ENCODE measurements around the gene DYNC1H1. TPM values are rescaled to one million over a fixed set of nuclear protein-coding genes. Genes with fewer than 3 reads are reported as not detected.

Gene DYNC1H1
- total and polyA plus RNA-seq, 2 donors (not counting 1 experiment from before 2014, with no cell fraction given) = 73.2 to 257 TPM

GRCh38 chr14:102089621-102090343, 125.4 kb downstream of the DYNC1H1 start:
- no peak for TF ChIP-seq EZH2 (IDR thresholded peaks at IDR 0.05; ENCODE audit: borderline replicate concordance, insufficient read depth, low read depth, low read length, poor library complexity, severe bottlenecking)
- TF ChIP-seq CTCF (IDR thresholded peaks at IDR 0.05) = no peak
- ChIA-PET POLR2A (interaction anchor here (0.6 kb wide), 1 partner anchor 319 kb away, joined by 5 read pairs; no protein-coding TSS in a partner anchor), CTCF (interaction anchor here (0.9 to 2.4 kb wide), 3 partner anchors 9 to 224 kb away, joined by 3 to 12 read pairs (median 3); no protein-coding TSS in a partner anchor)
- Histone ChIP-seq H4K20me1 (ENCODE audit: control insufficient read depth, insufficient read depth, low read length, poor library complexity, severe bottlenecking) (peaks cover 6% of the 10 kb centered on the region), H3K9ac (ENCODE audit: low read length) (no peak overlapping the region), H3K4me1 (ENCODE audit: control insufficient read depth in 2 of 2, insufficient read depth in 2 of 2, low read length in 2 of 2) (peaks cover 18 to 28% of the 10 kb centered on the region in 2 donors), H3K36me3 (replicated peaks in 1 of 2; ENCODE audit: control extremely low read depth in 1 of 2, control insufficient read depth in 1 of 2, extremely low read depth in 1 of 2, insufficient read depth in 2 of 2, low read length in 1 of 2) (peaks cover 2 to 11% of the 10 kb centered on the region in 2 experiments), H3K27me3 (replicated peaks in 1 of 4; ENCODE audit: control extremely low read depth in 1 of 4, control insufficient read depth in 3 of 4, insufficient read depth in 4 of 4, low read length in 3 of 4) (no peaks in the 10 kb centered on the region), H3K79me2 (ENCODE audit: control insufficient read depth, insufficient read depth, low read length) (peaks cover 17% of the 10 kb centered on the region), H3K4me3 (ENCODE audit: control extremely low read depth in 1 of 5, extremely low read depth in 1 of 5, insufficient read depth in 1 of 5, low read depth in 2 of 5, low read length in 4 of 5) (no peak overlapping the region), H2AFZ (ENCODE audit: insufficient read depth, low read depth, low read length, poor library complexity, severe bottlenecking) (no peak overlapping the region), H3K4me2 (replicated peaks; ENCODE audit: low read depth, low read length, poor library complexity, severe bottlenecking) (no peak overlapping the region), H3K27ac (ENCODE audit: low read length in 2 of 2) (no peak overlapping the region), H3K9me3 (ENCODE audit: control extremely low read depth in 1 of 3, control insufficient read depth in 2 of 3, insufficient read depth in 1 of 3, low read length in 2 of 3) (no peaks in the 10 kb centered on the region)
- intact Hi-C loops (cut with micrococcal nuclease) = loop anchor here (5.0 kb wide), 2 partner anchors 212 to 1248 kb away; no protein-coding TSS in a partner anchor
- DNase-seq (no peak), ATAC-seq (ENCODE audit: low read depth) (no peak)
- 95% methylated on average over 11 of the region's 11 CpGs for WGBS (ENCODE audit: insufficient coverage)
- Mint-ChIP-seq H3K27ac (peak overlapping the region; percentile 74), H3K4me1 (peaks cover 37% of the 10 kb centered on the region), H3K4me3 (peak overlapping the region; percentile 81), H3K9me3 (ENCODE audit: insufficient read depth) (no peaks in the 10 kb centered on the region), H3K27me3 (no peaks in the 10 kb centered on the region)

- H3K4me2 ChIP-seq (replicated peaks; ENCODE audit: low read depth, low read length, poor library complexity, severe bottlenecking) = no peak overlapping the region
- peaks cover 0 to 2% of the 10 kb centered on the region in 2 experiments for H3K36me3 ChIP-seq (replicated peaks in 1 of 2; ENCODE audit: control extremely low read depth in 1 of 2, control insufficient read depth in 1 of 2, extremely low read depth in 1 of 2, insufficient read depth in 2 of 2, low read length in 1 of 2)
- DNase-seq (no peak), ATAC-seq (ENCODE audit: low read depth) (no peak)
- H3K27me3 ChIP-seq (replicated peaks in 1 of 4; ENCODE audit: control extremely low read depth in 1 of 4, control insufficient read depth in 3 of 4, insufficient read depth in 4 of 4, low read length in 3 of 4) = no peaks in the 10 kb centered on the region
- no peak for TF ChIP-seq CTCF (IDR thresholded peaks at IDR 0.05)
- TF ChIP-seq EZH2 (IDR thresholded peaks at IDR 0.05; ENCODE audit: borderline replicate concordance, insufficient read depth, low read depth, low read length, poor library complexity, severe bottlenecking) = no peak
- H3K4me3 ChIP-seq (ENCODE audit: control extremely low read depth in 1 of 5, extremely low read depth in 1 of 5, insufficient read depth in 1 of 5, low read depth in 2 of 5, low read length in 4 of 5) = no peak overlapping the region
- no peak overlapping the region for H3K27ac ChIP-seq (ENCODE audit: low read length in 2 of 2)
- CTCF ChIA-PET = interaction anchor here (0.6 kb wide), 1 partner anchor 30 kb away, joined by 3 read pairs; no protein-coding TSS in a partner anchor
- H3K9me3 Mint-ChIP-seq (ENCODE audit: insufficient read depth) = no peaks in the 10 kb centered on the region
- H3K4me3 Mint-ChIP-seq = peak overlapping the region; percentile 60
- no peak overlapping the region for H3K9ac ChIP-seq (ENCODE audit: low read length)
- H3K4me1 ChIP-seq (ENCODE audit: control insufficient read depth in 2 of 2, insufficient read depth in 2 of 2, low read length in 2 of 2) = peaks cover 13 to 18% of the 10 kb centered on the region in 2 donors
- 100% methylated on average over 2 of the region's 3 CpGs for WGBS (ENCODE audit: insufficient coverage)
- POLR2A ChIA-PET = interaction anchor here (0.6 kb wide), 1 partner anchor 200 kb away, joined by 4 read pairs; no protein-coding TSS in a partner anchor
- H3K79me2 ChIP-seq (ENCODE audit: control insufficient read depth, insufficient read depth, low read length) = peaks cover 9% of the 10 kb centered on the region
- H3K27ac Mint-ChIP-seq = peak overlapping the region; percentile 53
- no peak overlapping the region for H2AFZ ChIP-seq (ENCODE audit: insufficient read depth, low read depth, low read length, poor library complexity, severe bottlenecking)
- no peaks in the 10 kb centered on the region for H3K9me3 ChIP-seq (ENCODE audit: control extremely low read depth in 1 of 3, control insufficient read depth in 2 of 3, insufficient read depth in 1 of 3, low read length in 2 of 3)
- peaks cover 28% of the 10 kb centered on the region for H3K4me1 Mint-ChIP-seq
- H3K27me3 Mint-ChIP-seq = no peaks in the 10 kb centered on the region
- peaks cover 2% of the 10 kb centered on the region for H4K20me1 ChIP-seq (ENCODE audit: control insufficient read depth, insufficient read depth, low read length, poor library complexity, severe bottlenecking)
- intact Hi-C loops (cut with micrococcal nuclease) = no loop called here
Observed at GRCh38 chr14:102090713-102091112, 126.3 kb downstream of the DYNC1H1 start.
